HG03135 (cell line): ENCODE measurements around the gene PRKG2.

Experiments
- ATAC-seq: cut with Tn5 transposase; IDR thresholded peaks from one replicate; pipeline ENCODE4 v1.9.1; 2021; ENCODE audit warnings: mild to moderate bottlenecking, moderate library complexity; ENCODE audit not compliant: unreplicated experiment

PRKG2 gene

DNA sequence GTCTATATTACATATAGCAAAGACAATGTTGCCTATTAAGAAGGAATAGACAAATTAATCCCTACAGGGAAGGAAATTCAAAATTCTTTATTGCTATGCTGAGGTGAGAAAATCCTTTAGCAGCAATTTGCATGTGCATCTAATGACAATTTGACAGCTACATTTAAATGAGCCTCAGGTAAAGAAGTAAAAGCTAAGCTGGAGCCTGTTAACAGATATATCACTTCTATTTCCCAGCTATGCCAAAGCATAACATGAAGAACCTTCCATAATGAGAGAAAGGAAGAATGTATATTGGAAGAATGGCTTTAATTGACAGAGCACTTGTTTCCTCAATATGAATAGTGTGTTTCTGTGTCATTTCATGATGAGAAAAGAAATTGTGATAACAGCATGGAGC is 112.9 kb downstream of the PRKG2 start:
- no peak for ATAC-seq

GRCh38 chr4:81096566-81096965 is 118.5 kb downstream of the PRKG2 start:
- no peak for ATAC-seq

- no peak for ATAC-seq
Measured at GRCh38 chr4:81095389-81095788, 119.6 kb downstream of the PRKG2 start.

GRCh38 chr4:81093720-81094401 is 121.2 kb downstream of the PRKG2 start:
- ATAC-seq, result no peak

- ATAC-seq, result no peak
Measured at GRCh38 chr4:81085979-81086378, 129.0 kb downstream of the PRKG2 start.

DNA sequence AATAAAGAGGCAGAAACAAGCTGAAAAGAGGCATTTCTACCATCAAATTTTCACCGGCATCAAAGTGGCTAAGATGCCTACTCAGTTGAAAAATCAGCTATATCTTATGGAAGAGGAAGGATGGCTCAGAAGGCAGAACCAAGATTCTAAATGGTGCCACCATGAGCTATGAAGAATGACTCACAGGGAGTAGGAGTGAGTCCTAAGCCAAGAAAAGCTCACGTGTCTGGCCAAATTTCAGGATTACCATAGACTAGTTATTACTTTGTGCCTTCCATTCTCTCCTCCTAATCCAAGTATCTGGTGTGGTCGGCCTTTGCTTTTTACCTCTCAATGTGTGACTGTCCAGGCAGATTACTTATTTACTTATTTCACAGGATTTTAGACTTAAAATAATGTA is 129.7 kb downstream of the PRKG2 start:
- ATAC-seq, result no peak

DNA sequence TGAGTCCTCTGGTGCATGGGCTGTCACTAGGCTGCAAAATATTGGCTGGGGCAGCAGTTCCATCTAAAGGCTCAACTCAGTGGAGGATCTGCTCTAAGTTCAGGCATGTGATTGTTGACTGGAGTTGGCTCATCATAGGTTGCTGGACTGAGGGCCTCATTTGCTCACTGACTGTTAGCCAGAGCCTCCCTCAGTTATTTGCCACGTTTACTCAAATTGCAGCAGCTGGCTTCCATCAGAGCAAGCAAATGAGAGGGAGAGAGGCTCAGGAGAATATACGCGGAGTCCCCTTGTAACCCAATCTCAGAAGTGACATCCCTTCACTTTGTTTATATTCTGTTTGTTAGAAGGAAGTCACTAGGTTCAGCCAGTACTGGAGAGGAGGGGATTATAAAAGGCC is 130.4 kb downstream of the PRKG2 start:
- ATAC-seq, result no peak

DNA sequence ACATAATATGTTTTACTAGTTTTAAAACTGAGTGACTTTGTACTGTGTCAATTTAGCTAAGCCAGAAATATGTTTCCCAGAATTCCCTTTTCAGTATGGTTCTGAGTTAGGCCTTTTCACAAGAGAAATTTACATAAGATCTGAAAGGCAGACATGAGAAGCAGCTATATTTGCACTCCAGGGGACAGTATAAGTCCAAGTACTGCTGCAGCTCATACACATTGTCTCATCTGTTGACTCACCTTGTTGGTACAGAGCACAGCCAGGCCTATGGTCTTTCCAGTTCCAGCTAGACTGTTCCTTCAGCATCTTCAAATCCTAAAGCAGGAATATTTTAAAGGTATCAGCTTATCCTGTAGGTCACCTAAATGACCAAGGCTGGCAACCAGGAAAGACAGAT is 131.0 kb downstream of the PRKG2 start:
- ATAC-seq, result no peak

DNA sequence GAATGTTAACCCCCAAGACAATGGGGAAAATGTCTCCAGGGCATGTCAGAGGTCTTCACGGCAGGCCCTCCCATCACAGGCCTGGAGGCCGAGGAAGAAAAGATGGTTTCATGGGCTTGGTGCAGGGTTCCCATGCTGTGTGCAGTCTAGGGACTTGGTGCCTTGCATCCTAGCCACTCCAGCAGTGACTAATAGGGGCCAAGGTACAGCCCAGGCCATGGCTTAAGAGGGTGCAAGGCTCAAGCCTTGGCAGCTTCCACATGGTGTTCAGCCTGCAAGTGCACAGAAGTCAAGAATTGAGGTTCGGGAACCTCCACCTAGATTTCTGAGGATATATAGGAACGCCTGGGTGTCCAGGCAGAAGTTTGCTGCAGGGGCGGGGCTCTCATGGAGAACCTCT is 133.9 kb downstream of the PRKG2 start:
- ATAC-seq, result no peak

GRCh38 chr4:81071013-81071412 is 144.0 kb downstream of the PRKG2 start:
- no peak for ATAC-seq

DNA sequence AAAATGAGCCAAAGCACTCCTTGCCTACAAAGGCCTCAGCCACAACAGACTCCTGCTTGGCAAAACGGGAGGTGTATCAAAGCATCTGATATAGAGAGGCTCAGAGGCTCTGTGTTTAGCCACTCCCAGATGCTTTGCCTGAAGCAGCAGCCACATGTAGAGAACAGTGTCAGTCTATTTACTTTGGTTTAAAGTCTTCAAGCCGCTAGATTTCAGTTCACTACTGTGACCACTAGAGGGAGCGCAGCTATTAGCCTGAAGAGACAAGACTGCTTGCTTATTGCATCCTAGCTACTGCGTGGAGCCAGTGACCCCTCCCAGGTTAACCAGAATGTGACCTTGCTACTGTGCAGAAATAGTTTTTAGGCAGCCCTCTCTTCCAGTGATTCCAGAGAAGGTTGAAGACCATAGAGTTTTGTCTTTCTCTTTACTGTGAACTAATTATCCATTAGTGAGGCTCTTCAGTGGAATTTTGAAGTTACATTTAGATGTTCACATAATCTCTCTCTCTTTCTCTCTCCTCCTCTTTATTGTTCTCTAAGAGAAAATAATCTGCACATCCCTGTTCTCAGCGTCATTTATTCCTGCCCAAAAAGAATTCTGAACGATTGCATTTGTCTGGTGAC is 145.2 kb downstream of the PRKG2 start:
- ATAC-seq, result peak; percentile 97

DNA sequence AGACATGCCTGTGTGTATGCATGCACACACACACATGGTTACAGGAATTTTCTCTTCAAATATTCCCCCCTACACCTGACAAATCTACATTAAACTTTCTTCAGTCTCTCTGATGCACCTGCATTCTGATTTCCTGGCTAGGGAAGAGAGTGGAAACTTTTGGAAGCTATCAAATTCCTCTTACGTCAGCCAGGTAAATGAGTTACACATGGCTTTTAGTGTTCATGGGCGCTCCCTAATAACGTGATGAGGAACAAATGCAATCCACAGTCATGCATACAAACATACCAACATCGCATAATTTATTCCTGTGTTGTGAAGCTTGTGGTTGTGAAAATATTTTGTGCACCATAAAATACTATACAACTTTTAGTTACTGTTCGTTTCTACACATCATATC is 149.6 kb downstream of the PRKG2 start:
- ATAC-seq, result no peak

DNA sequence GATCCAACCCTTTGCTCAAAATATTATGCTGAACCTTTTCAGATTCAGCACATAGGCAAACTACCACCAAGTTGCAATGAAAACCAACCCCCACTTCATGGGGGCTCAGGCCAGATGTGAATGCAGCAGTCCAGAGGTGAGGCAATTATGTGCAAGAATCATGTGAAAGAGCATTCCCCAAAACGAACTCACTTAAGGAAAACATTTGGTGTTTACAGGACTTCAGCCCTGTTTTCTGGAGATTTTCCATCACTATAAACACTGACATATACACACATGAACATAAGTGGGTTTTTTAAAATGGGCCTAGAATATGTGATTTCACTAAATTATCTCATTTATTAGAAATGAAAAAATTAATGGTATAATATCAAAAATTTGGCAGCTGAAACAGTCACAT is 153.0 kb downstream of the PRKG2 start:
- ATAC-seq, result no peak

- ATAC-seq, result no peak
Measured at GRCh38 chr4:81061344-81061730, 153.7 kb downstream of the PRKG2 start.

DNA sequence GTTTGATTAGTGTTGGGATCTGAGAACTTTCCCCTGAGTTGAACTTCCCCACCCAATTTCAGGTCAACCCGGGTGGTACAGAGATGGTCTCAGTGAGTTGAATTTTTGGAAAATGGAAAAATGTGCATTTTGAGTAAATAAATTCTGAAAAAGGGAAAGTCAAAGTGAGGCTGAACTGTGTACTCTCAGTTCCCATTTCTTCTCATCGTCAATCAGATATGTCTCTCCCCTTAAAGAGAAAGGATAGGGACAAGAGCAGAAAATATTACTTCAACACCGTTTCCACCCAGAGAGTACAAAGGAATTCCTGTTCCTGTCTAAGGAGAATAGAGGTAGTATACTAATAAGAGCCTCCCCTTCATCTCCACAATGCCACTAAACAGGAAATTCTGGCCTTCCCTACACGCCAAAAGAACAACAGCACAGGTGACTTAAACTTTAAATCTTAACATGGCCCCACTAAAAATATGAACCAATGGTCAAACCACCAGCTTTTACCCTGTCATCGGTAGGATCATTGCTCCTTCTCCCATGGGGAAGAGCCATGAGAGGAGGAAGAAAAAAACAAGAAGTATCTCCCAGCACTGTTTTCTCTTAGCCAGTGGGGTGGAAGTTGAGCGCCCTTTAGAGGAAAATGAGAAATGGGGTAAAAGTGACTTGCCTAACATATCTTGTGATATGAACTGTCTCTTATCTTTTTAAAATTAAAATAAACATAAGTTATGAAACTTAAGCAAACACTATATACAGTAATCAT is 154.3 kb downstream of the PRKG2 start:
- ATAC-seq, result no peak

DNA sequence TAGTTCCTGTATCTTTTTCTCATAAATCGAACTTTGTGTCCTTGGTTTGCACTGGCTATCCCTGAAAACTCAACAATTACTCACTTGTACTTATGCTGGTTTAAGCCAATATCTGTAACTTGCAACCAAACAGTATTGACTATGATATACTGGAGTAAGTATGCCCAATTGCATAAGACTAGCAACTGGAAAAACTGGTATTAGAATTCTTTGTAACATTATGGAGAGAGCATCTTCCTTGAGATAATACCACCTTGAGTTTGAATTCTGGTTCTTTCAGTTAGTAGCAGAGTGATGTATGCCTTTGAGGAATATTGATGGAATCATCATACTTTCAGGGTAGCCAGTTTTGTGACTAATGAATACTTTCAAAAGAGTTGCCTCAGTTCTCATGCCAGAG is 156.4 kb downstream of the PRKG2 start:
- no peak for ATAC-seq

- peak; percentile 99 for ATAC-seq
Measured at GRCh38 chr4:81052119-81053068, 162.6 kb downstream of the PRKG2 start.

DNA sequence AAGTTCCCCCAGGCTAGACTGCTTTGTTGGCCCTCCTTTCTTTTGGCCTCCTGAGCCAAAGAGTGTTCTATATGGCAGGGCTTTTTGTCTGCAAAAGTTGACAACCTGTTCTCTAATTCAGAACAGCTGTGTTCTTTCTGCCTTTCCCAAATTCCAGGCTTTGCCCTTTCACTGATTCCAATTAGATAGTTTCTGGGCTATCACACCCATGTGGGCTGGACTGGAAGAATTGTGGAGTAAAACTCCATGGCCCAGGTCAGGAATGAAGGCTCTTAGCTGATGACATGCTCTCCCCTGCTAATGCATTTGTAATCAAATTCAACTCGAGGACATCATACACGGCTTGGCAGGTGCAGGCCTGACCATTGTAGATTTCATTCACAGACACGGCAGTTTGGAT is 165.1 kb downstream of the PRKG2 start:
- ATAC-seq, result no peak

DNA sequence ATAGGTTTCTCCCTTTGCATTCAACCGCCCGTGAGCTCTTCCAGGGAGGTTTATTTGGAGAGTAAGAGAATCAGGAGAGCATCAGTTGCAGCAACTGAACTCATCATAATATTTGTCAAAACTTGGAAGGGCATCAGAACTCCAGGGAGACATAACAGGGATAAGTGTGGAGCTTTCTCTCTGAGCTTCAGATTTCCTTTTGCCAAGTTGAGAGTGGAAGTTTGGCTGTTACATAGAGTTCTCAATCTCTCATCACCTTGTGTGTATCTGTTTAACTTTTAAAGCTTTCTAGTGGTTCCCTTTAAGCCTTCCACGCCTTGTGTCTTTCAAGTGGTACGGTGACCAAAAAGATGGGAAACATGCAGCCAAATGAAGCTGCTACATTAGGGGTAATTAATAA is 165.7 kb downstream of the PRKG2 start:
- no peak for ATAC-seq

GRCh38 chr4:81042578-81043365 is 172.2 kb downstream of the PRKG2 start:
- no peak for ATAC-seq
